Measurements from ENCODE around the gene RMND1. TPM values are rescaled to one million over a fixed set of nuclear protein-coding genes. Genes with fewer than 3 reads are reported as not detected.
A peak's percentile ranks its signal among the peaks of the same experiment; 100 is the strongest.
"Not testable (repeated sequence)": the region's sequence is repeated elsewhere in the genome, so short reads cannot be mapped to it uniquely, and the experiment has no call there.

Gene RMND1
- total RNA-seq, 2 donors from 2014 or later: 19.2 to 27.3 TPM

- Mint-ChIP-seq H3K27ac (peak overlapping the region; percentile 97 to 98), H3K4me1 (ENCODE audit: low read depth in 2 of 2) (peaks cover 43 to 55% of the 10 kb centered on the region in 2 donors), H3K36me3 (peaks cover 13% of the 10 kb centered on the region), H3K27me3 (no peaks in the 10 kb centered on the region), H3K4me3 (peak overlapping the region; percentile 99), H3K9me3 (no peaks in the 10 kb centered on the region)
- no peak for DNase-seq (ENCODE audit: low spot score)
- no peak for ATAC-seq
These were observed 59.5 kb downstream of the RMND1 start for GRCh38 chr6:151392427-151392826.

GRCh38 chr6:151391471-151392413 is 60.2 kb downstream of the RMND1 start, which contains the start of gene ZBTB2:
Gene ZBTB2 (minus strand): TSS chr6:151391559. CDS start chr6:151373637, 17,922 bp downstream.
- DNase-seq (ENCODE audit: low spot score) (peak; percentile 80), ATAC-seq (peak in 1 of 2 donors; percentile 0)
- H3K4me1 Mint-ChIP-seq (ENCODE audit: low read depth in 2 of 2): peaks cover 42 to 50% of the 10 kb centered on the region in 2 donors
- H3K27ac Mint-ChIP-seq: peak within 1 kb of the TSS; percentile 97 to 98
- H3K4me3 Mint-ChIP-seq: peak within 1 kb of the TSS; percentile 99
- H3K27me3 Mint-ChIP-seq: no peaks in the 10 kb centered on the region
- H3K36me3 Mint-ChIP-seq: peaks cover 13% of the 10 kb centered on the region
- no peaks in the 10 kb centered on the region for H3K9me3 Mint-ChIP-seq

- Mint-ChIP-seq H3K9me3 (no peaks in the 10 kb centered on the region), H3K4me1 (ENCODE audit: low read depth in 2 of 2) (peaks cover 40 to 45% of the 10 kb centered on the region in 2 donors), H3K4me3 (peak overlapping the region; percentile 99), H3K27ac (peak overlapping the region in 1 of 2 donors; percentile 97), H3K36me3 (peaks cover 8% of the 10 kb centered on the region), H3K27me3 (no peaks in the 10 kb centered on the region)
- peak in 1 of 2 donors; percentile 21 for ATAC-seq
- peak; percentile 86 for DNase-seq (ENCODE audit: low spot score)
These were observed 61.0 kb downstream of the RMND1 start for GRCh38 chr6:151390851-151391470.

- ATAC-seq (peak; percentile 91 to 93), DNase-seq (ENCODE audit: low spot score) (peak; percentile 99)
- H3K27me3 Mint-ChIP-seq: no peaks in the 10 kb centered on the region
- H3K9me3 Mint-ChIP-seq: no peaks in the 10 kb centered on the region
- H3K36me3 Mint-ChIP-seq: peaks cover 8% of the 10 kb centered on the region
- H3K4me1 Mint-ChIP-seq (ENCODE audit: low read depth in 2 of 2): peaks cover 39 to 44% of the 10 kb centered on the region in 2 donors
- peak overlapping the region; percentile 60 for H3K4me3 Mint-ChIP-seq
- H3K27ac Mint-ChIP-seq: peak overlapping the region; percentile 95 to 96
These were observed 61.6 kb downstream of the RMND1 start for GRCh38 chr6:151390276-151390850.

GRCh38 chr6:151389618-151390275 is 62.2 kb downstream of the RMND1 start:
- ATAC-seq (no peak), DNase-seq (ENCODE audit: low spot score) (no peak)
- Mint-ChIP-seq H3K27me3 (no peaks in the 10 kb centered on the region), H3K9me3 (no peaks in the 10 kb centered on the region), H3K36me3 (peaks cover 8% of the 10 kb centered on the region), H3K27ac (peak overlapping the region; percentile 95 to 96), H3K4me1 (ENCODE audit: low read depth in 2 of 2) (peaks cover 40 to 44% of the 10 kb centered on the region in 2 donors), H3K4me3 (peak overlapping the region; percentile 98)

GRCh38 chr6:151388997-151389617 is 62.8 kb downstream of the RMND1 start:
- no peaks in the 10 kb centered on the region for H3K27me3 Mint-ChIP-seq
- no peak for ATAC-seq

GRCh38 chr6:151388236-151388635 is 63.7 kb downstream of the RMND1 start:
- Mint-ChIP-seq H3K27ac (peak overlapping the region; percentile 95 to 96), H3K9me3 (no peaks in the 10 kb centered on the region), H3K36me3 (peaks cover 15% of the 10 kb centered on the region), H3K27me3 (no peaks in the 10 kb centered on the region), H3K4me1 (ENCODE audit: low read depth in 2 of 2) (peaks cover 38 to 43% of the 10 kb centered on the region in 2 donors), H3K4me3 (peak overlapping the region; percentile 98)
- DNase-seq (ENCODE audit: low spot score): no peak
- no peak for ATAC-seq

More at GRCh38 chr6:151388997-151389617, 62.8 kb downstream of the RMND1 start:
- no peaks in the 10 kb centered on the region for H3K9me3 Mint-ChIP-seq
- peaks cover 12% of the 10 kb centered on the region for H3K36me3 Mint-ChIP-seq
- peaks cover 44 to 47% of the 10 kb centered on the region in 2 donors for H3K4me1 Mint-ChIP-seq (ENCODE audit: low read depth in 2 of 2)
- H3K27ac Mint-ChIP-seq: peak overlapping the region; percentile 95 to 96
- DNase-seq (ENCODE audit: low spot score): no peak
- H3K4me3 Mint-ChIP-seq: peak overlapping the region; percentile 98

- Mint-ChIP-seq H3K9me3 (no peaks in the 10 kb centered on the region), H3K4me3 (peak overlapping the region; percentile 34), H3K27ac (peak overlapping the region; percentile 11 to 96), H3K36me3 (peaks cover 15% of the 10 kb centered on the region), H3K4me1 (ENCODE audit: low read depth in 2 of 2) (peaks cover 30 to 34% of the 10 kb centered on the region in 2 donors), H3K27me3 (no peaks in the 10 kb centered on the region)
- ATAC-seq (no peak), DNase-seq (ENCODE audit: low spot score) (no peak)
These were observed 64.6 kb downstream of the RMND1 start for GRCh38 chr6:151387175-151387970.

- ATAC-seq: no peak
- peaks cover 36 to 44% of the 10 kb centered on the region in 2 donors for H3K4me1 Mint-ChIP-seq (ENCODE audit: low read depth in 2 of 2)
These were observed 66.7 kb downstream of the RMND1 start for GRCh38 chr6:151385177-151385576.

GRCh38 chr6:151384151-151384550 is 67.8 kb downstream of the RMND1 start:
- Mint-ChIP-seq H3K36me3 (peaks cover 7% of the 10 kb centered on the region), H3K4me1 (ENCODE audit: low read depth in 2 of 2) (peaks cover 41 to 46% of the 10 kb centered on the region in 2 donors), H3K9me3 (no peaks in the 10 kb centered on the region), H3K4me3 (peak overlapping the region; percentile 37), H3K27me3 (no peaks in the 10 kb centered on the region), H3K27ac (peak overlapping the region; percentile 52 to 66)
- ATAC-seq (no peak), DNase-seq (ENCODE audit: low spot score) (no peak)

More at GRCh38 chr6:151385177-151385576, 66.7 kb downstream of the RMND1 start:
- H3K4me3 Mint-ChIP-seq: peak overlapping the region; percentile 37
- no peaks in the 10 kb centered on the region for H3K9me3 Mint-ChIP-seq
- no peak for DNase-seq (ENCODE audit: low spot score)
- H3K27ac Mint-ChIP-seq: peak overlapping the region; percentile 52 to 66
- H3K36me3 Mint-ChIP-seq: peaks cover 7% of the 10 kb centered on the region
- no peaks in the 10 kb centered on the region for H3K27me3 Mint-ChIP-seq

GRCh38 chr6:151382631-151383030 is 69.3 kb downstream of the RMND1 start:
- not testable (repeated sequence) for H3K36me3 Mint-ChIP-seq, H3K9me3 Mint-ChIP-seq

GRCh38 chr6:151381722-151382121 is 70.2 kb downstream of the RMND1 start:
- Mint-ChIP-seq H3K36me3 (peaks cover 7% of the 10 kb centered on the region), H3K27ac (peak overlapping the region; percentile 97 to 98), H3K27me3 (no peaks in the 10 kb centered on the region), H3K4me1 (ENCODE audit: low read depth in 2 of 2) (peaks cover 46 to 54% of the 10 kb centered on the region in 2 donors), H3K4me3 (peak overlapping the region; percentile 90), H3K9me3 (no peaks in the 10 kb centered on the region)
- DNase-seq (ENCODE audit: low spot score) (no peak), ATAC-seq (peak in 1 of 2 donors; percentile 34)

More at GRCh38 chr6:151382631-151383030, 69.3 kb downstream of the RMND1 start:
- not testable (repeated sequence) for H3K27me3 Mint-ChIP-seq; H3K27ac Mint-ChIP-seq; DNase-seq (ENCODE audit: low spot score); H3K4me3 Mint-ChIP-seq; ATAC-seq
- peaks cover 45 to 51% of the 10 kb centered on the region in 2 donors for H3K4me1 Mint-ChIP-seq (ENCODE audit: low read depth in 2 of 2)
